Smooth muscle cell (in vitro differentiated cells): ENCODE measurements around the gene SLC13A1. TPM values are rescaled to one million over a fixed set of nuclear protein-coding genes. Genes with fewer than 3 reads are reported as not detected.
"Not testable (repeated sequence)": the region's sequence is repeated elsewhere in the genome, so short reads cannot be mapped to it uniquely, and the experiment has no call there.

Experiments
- DNase-seq: peaks from one replicate; lab custom pipeline; 2025; ENCODE audit not compliant: unreplicated experiment; lab: John Stamatoyannopoulos, UW
- H2AFZ ChIP-seq: fragments of 200-600 bp; sonication (generic); 2 replicates; pipeline ENCODE4 v1.6.0; 2016; ENCODE audit warnings: antibody characterized with exemption, low read depth, mild to moderate bottlenecking
- H3F3A ChIP-seq: fragments of 200-600 bp; sonication (generic); 2 replicates; pipeline ENCODE4 v1.6.0; 2017; ENCODE audit warnings: antibody characterized with exemption, low read depth
- H3K27ac ChIP-seq: fragments of 200-600 bp; sonication (generic); 2 replicates; pipeline ENCODE4 v1.5.1; 2016; ENCODE audit warnings: low read depth, mild to moderate bottlenecking
- H3K27me3 ChIP-seq: fragments of 200-600 bp; sonication (generic); 2 replicates; pipeline ENCODE4 v1.6.1; 2016; ENCODE audit warnings: low read depth, mild to moderate bottlenecking
- H3K36me3 ChIP-seq: fragments of 200-600 bp; sonication (generic); 2 replicates; pipeline ENCODE4 v1.5.1; 2016; ENCODE audit warnings: low read depth
- H3K4me1 ChIP-seq: fragments of 200-600 bp; sonication (generic); 2 replicates; pipeline ENCODE4 v1.5.1; 2016; ENCODE audit warnings: low read depth
- H3K4me2 ChIP-seq: fragments of 200-600 bp; sonication (generic); 2 replicates; pipeline ENCODE4 v1.6.0; 2016; ENCODE audit warnings: mild to moderate bottlenecking
- H3K4me3 ChIP-seq: fragments of 200-600 bp; sonication (generic); 2 replicates; pipeline ENCODE4 v1.5.1; 2016; ENCODE audit warnings: mild to moderate bottlenecking
- H3K79me2 ChIP-seq: fragments of 200-600 bp; sonication (generic); 2 replicates; pipeline ENCODE4 v1.6.0; 2016; ENCODE audit warnings: low read depth, mild to moderate bottlenecking
- H3K9ac ChIP-seq: fragments of 200-600 bp; sonication (generic); 2 replicates; pipeline ENCODE4 v1.6.0; 2016; ENCODE audit warnings: low read depth
- H3K9me3 ChIP-seq: fragments of 200-600 bp; sonication (generic); replicated peaks from 2 replicates; pipeline ENCODE4 v1.5.1; 2016; ENCODE audit warnings: low read depth
- H4K20me1 ChIP-seq: fragments of 200-600 bp; sonication (generic); 2 replicates; pipeline ENCODE4 v1.6.0; 2016; ENCODE audit warnings: low read depth
- WGBS: methylation state at CpG from one replicate; pipeline ENCODE4 v1.1.7; 2016; ENCODE audit warnings: low lambda C conversion rate; 5-methylcytosine and 5-hydroxymethylcytosine counted together
- polyA plus RNA-seq: library from polyadenylated mRNA; unstranded; fragments of >200 nt; fragmentation: Nextera tagmentation; extraction: Ambion mirVana; gene quantifications from 2 replicates; pipeline ENCODE4 v1.2.1, GENCODE V29; 2016
- total RNA-seq: library from RNA; depleted of rRNA; stranded (reverse); fragments of >200 nt; gene quantifications from 2 replicates; pipeline ENCODE4 v1.2.3, GENCODE V29; 2014
- TF ChIP-seq, protein P1 (sequence below): fragments of 200-600 bp; sonication (generic); IDR thresholded peaks from 2 replicates; pipeline ENCODE4 v1.5.1; 2017; ENCODE audit warnings: borderline replicate concordance, mild to moderate bottlenecking, antibody characterized with exemption; ENCODE audit not compliant: insufficient read depth, poor library complexity, severe bottlenecking

SLC13A1 gene
- total and polyA plus RNA-seq, 2 experiments from 2014 or later, result not detected

DNA sequence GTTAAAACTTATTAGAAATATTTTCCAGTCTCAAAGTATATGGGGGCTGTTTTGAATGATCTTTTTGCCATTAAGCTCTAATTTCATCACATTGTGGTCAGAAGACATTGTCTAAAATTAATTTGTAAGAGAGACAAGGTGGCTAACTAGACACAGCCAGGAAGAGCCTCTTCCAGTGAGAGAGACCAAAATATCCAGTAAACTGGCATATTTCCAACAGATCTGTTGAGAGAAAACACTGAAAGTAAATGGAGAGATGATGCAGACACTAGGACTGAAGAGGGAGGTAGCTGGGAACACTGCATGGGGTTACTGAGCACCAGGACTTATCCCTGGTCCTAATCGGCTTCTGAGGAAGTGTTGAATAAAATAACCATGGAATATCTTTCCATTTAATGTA lies 102.8 kb downstream of the SLC13A1 start:
- H2AFZ ChIP-seq, result no peak overlapping the region
- no peak overlapping the region for H3K27ac ChIP-seq
- H3K4me2 ChIP-seq, result no peak overlapping the region
- no peaks in the 10 kb centered on the region for H3K79me2 ChIP-seq
- H3K9me3 ChIP-seq, result peaks cover 5% of the 10 kb centered on the region
- H3F3A ChIP-seq, result no peaks in the 10 kb centered on the region
- H3K9ac ChIP-seq, result no peak overlapping the region
- H3K36me3 ChIP-seq, result no peaks in the 10 kb centered on the region
- WGBS, result 100% methylated on average over 1 of the region's 1 CpG
- H3K4me1 ChIP-seq, result no peaks in the 10 kb centered on the region
- no peaks in the 10 kb centered on the region for H3K27me3 ChIP-seq
- TF ChIP-seq, protein P1, sequence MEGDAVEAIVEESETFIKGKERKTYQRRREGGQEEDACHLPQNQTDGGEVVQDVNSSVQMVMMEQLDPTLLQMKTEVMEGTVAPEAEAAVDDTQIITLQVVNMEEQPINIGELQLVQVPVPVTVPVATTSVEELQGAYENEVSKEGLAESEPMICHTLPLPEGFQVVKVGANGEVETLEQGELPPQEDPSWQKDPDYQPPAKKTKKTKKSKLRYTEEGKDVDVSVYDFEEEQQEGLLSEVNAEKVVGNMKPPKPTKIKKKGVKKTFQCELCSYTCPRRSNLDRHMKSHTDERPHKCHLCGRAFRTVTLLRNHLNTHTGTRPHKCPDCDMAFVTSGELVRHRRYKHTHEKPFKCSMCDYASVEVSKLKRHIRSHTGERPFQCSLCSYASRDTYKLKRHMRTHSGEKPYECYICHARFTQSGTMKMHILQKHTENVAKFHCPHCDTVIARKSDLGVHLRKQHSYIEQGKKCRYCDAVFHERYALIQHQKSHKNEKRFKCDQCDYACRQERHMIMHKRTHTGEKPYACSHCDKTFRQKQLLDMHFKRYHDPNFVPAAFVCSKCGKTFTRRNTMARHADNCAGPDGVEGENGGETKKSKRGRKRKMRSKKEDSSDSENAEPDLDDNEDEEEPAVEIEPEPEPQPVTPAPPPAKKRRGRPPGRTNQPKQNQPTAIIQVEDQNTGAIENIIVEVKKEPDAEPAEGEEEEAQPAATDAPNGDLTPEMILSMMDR, result no peak
- no peaks in the 10 kb centered on the region for H4K20me1 ChIP-seq
- no peak overlapping the region for H3K4me3 ChIP-seq
- DNase-seq, result no peak

DNA sequence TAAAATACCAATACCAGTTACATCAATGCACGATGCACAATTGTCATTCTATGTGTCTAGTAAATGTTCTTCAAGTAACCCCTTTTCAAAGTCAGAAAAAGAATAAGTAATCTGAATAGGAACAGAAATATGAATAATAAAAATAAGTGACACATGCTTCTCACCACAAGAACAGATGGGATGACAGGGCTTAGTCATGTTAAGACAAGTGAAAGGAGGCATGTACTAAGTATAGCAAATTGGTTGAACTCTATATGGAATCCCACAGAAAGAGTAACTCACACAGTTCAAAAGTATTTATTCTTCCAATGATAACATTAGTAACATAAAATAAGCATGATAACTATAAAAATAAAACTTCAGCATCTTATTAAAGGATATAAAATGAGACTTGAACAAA lies 103.3 kb downstream of the SLC13A1 start:
- no peak for DNase-seq

DNA sequence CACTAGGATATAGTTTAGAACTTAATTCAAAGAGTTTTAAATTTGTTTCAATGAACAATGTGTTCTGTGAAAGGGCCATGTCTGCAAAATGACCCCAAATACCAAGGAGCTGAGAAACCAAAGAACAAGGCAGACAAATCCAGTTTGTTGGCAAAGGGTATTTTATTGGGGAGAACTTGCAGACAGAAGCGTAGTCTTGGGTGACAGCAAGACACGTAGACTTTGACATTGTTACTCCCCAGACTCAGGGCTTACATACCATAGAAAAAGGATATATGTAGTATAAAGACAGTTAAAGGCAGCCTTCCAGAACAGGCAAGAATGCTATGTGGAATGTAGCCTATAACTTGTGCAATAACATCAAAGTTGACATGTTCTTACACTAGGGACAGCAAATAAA lies 109.3 kb downstream of the SLC13A1 start:
- H3K27ac ChIP-seq, result no peak overlapping the region
- TF ChIP-seq, protein P1, result no peak
- H3K9ac ChIP-seq, result no peak overlapping the region
- H3K79me2 ChIP-seq, result no peaks in the 10 kb centered on the region
- no peaks in the 10 kb centered on the region for H3K27me3 ChIP-seq
- H2AFZ ChIP-seq, result no peak overlapping the region
- no peaks in the 10 kb centered on the region for H3K4me1 ChIP-seq
- H3K9me3 ChIP-seq, result peaks cover 5% of the 10 kb centered on the region
- 10% methylated on average over 2 of the region's 2 CpGs for whole genome bisulfite sequencing
- H3K4me3 ChIP-seq, result no peak overlapping the region
- no peaks in the 10 kb centered on the region for H3F3A ChIP-seq
- no peaks in the 10 kb centered on the region for H4K20me1 ChIP-seq
- no peak overlapping the region for H3K4me2 ChIP-seq
- no peak for DNase-seq
- H3K36me3 ChIP-seq, result no peaks in the 10 kb centered on the region

More for the DNA sequence above, 103.3 kb downstream of the SLC13A1 start:
- no peak overlapping the region for H2AFZ ChIP-seq
- H3K36me3 ChIP-seq, result no peaks in the 10 kb centered on the region
- H3K79me2 ChIP-seq, result no peaks in the 10 kb centered on the region
- H3K27ac ChIP-seq, result no peak overlapping the region
- no peak overlapping the region for H3K4me2 ChIP-seq
- H3K9me3 ChIP-seq, result peaks cover 5% of the 10 kb centered on the region
- H4K20me1 ChIP-seq, result no peaks in the 10 kb centered on the region
- H3K27me3 ChIP-seq, result no peaks in the 10 kb centered on the region
- H3F3A ChIP-seq, result no peaks in the 10 kb centered on the region
- H3K4me1 ChIP-seq, result no peaks in the 10 kb centered on the region
- TF ChIP-seq, protein P1, result no peak
- WGBS, result 89% methylated on average over 1 of the region's 1 CpG
- no peak overlapping the region for H3K9ac ChIP-seq
- no peak overlapping the region for H3K4me3 ChIP-seq

DNA sequence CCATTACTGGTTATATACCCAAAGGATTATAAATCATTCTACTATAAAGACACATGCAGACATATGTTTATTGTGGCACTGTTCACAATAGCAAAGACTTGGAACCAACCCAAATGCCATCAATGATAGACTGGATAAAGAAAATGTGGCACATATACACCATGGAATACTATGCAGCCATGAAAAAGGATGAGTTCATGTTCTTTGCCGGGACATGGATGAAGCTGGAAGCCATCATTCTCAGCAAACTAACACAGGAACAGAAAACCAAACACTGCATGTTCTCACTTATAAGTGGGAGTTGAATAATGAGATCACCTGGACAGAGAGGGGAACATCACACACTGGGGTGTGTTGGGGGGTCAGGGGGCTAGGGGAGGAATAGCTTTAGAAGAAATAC lies 112.9 kb downstream of the SLC13A1 start:
- not testable (repeated sequence) for H2AFZ ChIP-seq, H3F3A ChIP-seq, H3K79me2 ChIP-seq, H3K4me3 ChIP-seq, H3K9me3 ChIP-seq, H4K20me1 ChIP-seq, H3K27ac ChIP-seq, H3K9ac ChIP-seq, H3K36me3 ChIP-seq, H3K27me3 ChIP-seq, H3K4me2 ChIP-seq, H3K4me1 ChIP-seq, DNase-seq
- WGBS, result 88% methylated on average over 1 of the region's 1 CpG

DNA sequence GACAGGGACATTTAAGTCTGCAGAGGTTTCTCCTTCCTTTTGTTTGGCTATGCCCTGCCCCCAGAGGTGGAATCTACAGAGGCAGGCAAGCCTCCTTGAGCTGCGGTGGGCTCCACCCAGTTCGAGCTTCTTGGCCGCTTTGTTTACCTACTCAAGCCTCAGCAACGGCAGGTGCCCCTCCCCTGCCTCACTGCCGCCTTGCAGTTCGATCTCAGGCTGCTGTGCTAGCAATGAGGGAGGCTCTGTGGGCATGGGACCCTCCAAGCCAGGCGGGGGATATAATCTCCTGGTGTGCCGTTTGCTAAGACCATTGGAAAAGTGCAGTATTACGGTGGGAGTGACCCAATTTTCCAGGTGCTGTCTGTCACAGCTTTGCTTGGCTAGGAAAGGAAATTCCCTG lies 114.9 kb downstream of the SLC13A1 start:
- 92% methylated on average over 9 of the region's 9 CpGs for WGBS

More for the DNA sequence above, 114.9 kb downstream of the SLC13A1 start:
- H3K27me3 ChIP-seq, H3K27ac ChIP-seq, H2AFZ ChIP-seq, H3F3A ChIP-seq, H3K4me2 ChIP-seq, DNase-seq, H3K9me3 ChIP-seq, H3K36me3 ChIP-seq, H3K79me2 ChIP-seq, H3K4me1 ChIP-seq, H4K20me1 ChIP-seq, H3K9ac ChIP-seq, H3K4me3 ChIP-seq: not testable (repeated sequence)
